ENCODE results near the gene RHOH. TPM values are rescaled to one million over a fixed set of nuclear protein-coding genes. Genes with fewer than 3 reads are reported as not detected.

The RHOH gene
- total and polyA plus RNA-seq, 10 of the 15 experiments (the other 5 are each of a cell fraction or from before 2014, with no cell fraction given): 46.5 to 120 (median 57.9) TPM

DNA sequence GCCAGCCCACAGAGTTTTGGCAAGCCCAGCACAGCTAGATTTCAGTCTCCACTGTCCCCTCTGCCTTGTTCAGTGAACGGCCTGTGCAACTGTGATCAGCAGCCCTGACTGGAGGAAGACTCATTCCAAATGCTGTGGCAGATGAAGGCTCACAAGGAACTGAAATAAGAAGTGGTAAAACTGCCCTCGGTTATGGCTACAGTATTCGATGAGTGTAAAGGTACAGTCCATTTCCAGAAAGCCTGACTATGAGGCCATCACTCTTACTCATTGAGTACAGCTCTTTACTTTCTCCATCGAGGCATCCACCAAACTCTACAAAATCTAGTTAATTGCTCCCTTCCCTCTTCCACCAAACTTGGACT is 69.1 kb downstream of the RHOH start (continued):
- TF ChIP-seq, protein P1, sequence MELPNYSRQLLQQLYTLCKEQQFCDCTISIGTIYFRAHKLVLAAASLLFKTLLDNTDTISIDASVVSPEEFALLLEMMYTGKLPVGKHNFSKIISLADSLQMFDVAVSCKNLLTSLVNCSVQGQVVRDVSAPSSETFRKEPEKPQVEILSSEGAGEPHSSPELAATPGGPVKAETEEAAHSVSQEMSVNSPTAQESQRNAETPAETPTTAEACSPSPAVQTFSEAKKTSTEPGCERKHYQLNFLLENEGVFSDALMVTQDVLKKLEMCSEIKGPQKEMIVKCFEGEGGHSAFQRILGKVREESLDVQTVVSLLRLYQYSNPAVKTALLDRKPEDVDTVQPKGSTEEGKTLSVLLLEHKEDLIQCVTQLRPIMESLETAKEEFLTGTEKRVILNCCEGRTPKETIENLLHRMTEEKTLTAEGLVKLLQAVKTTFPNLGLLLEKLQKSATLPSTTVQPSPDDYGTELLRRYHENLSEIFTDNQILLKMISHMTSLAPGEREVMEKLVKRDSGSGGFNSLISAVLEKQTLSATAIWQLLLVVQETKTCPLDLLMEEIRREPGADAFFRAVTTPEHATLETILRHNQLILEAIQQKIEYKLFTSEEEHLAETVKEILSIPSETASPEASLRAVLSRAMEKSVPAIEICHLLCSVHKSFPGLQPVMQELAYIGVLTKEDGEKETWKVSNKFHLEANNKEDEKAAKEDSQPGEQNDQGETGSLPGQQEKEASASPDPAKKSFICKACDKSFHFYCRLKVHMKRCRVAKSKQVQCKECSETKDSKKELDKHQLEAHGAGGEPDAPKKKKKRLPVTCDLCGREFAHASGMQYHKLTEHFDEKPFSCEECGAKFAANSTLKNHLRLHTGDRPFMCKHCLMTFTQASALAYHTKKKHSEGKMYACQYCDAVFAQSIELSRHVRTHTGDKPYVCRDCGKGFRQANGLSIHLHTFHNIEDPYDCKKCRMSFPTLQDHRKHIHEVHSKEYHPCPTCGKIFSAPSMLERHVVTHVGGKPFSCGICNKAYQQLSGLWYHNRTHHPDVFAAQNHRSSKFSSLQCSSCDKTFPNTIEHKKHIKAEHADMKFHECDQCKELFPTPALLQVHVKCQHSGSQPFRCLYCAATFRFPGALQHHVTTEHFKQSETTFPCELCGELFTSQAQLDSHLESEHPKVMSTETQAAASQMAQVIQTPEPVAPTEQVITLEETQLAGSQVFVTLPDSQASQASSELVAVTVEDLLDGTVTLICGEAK (IDR thresholded peaks at IDR 0.05; ENCODE audit: borderline replicate concordance): no peak
- TF ChIP-seq PML (IDR thresholded peaks at IDR 0.05; ENCODE audit: low read length) (no peak), JUND (IDR thresholded peaks at IDR 0.05; ENCODE audit: low read depth, low read length) (no peak)

DNA sequence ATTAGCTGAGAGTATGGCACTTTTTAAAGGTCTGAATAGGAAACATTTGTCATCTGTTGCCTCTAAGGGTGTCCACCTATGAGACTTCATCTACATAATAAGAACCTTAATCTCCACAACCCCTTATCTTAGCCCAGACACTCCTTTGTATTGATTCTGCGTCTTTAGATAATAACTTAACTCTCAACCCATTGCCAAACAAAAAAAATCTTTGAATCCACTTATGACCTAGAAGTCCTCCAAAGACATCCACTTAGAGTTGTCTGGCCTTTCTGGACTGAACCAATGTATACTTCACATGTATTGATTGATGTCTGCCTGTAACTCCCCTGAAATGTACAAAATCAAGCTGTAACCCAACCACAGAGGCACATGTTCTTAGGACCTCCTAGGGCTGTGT is 72.3 kb downstream of the RHOH start:
- H4K20me1 ChIP-seq (ENCODE audit: control insufficient read depth, insufficient read depth): no peaks in the 10 kb centered on the region
- H3K27me3 ChIP-seq (replicated peaks in 1 of 2; ENCODE audit: control insufficient read depth in 2 of 2, insufficient read depth in 2 of 2, low read length in 1 of 2): no peaks in the 10 kb centered on the region
- BruUV-seq (replicated peaks): no TSS peak
- in situ Hi-C loops (cut with MboI) (no loop called here), intact Hi-C loops (cut with micrococcal nuclease; ENCODE audit: unreplicated experiment) (no loop called here)
- no peak for ATAC-seq
- ChIA-PET CTCF (interaction anchor here (1.3 kb wide), 1 partner anchor 10 kb away, joined by 5 read pairs; no protein-coding TSS in a partner anchor), SMC1A (ENCODE audit: uncharacterized antibody, unreplicated experiment) (no interaction called here), POLR2A (no interaction called here), RAD21 (ENCODE audit: unreplicated experiment) (no interaction called here)
- no peak for DNase-seq (ENCODE audit: low read depth, low spot score)
- WGBS (ENCODE audit: insufficient coverage, insufficient replicate concordance, low lambda C conversion rate, missing lambda C conversion rate): 65% methylated on average over 1 of the region's 1 CpG
- no peak overlapping the region for H3K9ac ChIP-seq (ENCODE audit: control insufficient read depth, insufficient read depth, low read length)
- H3K79me2 ChIP-seq (ENCODE audit: control insufficient read depth, insufficient read depth, low read length): no peaks in the 10 kb centered on the region
- H3K4me3 ChIP-seq: no peak overlapping the region
- no peak overlapping the region for H3K4me2 ChIP-seq (ENCODE audit: control insufficient read depth, insufficient read depth)
- no peak for FAIRE-seq
- H2AFZ ChIP-seq (ENCODE audit: control insufficient read depth, low read depth, low read length): no peak overlapping the region
- H3K9me3 ChIP-seq (replicated peaks; ENCODE audit: control insufficient read depth, insufficient read depth, low read length): no peaks in the 10 kb centered on the region
- H3K4me1 ChIP-seq (ENCODE audit: control insufficient read depth, insufficient read depth, low read length): peaks cover 9% of the 10 kb centered on the region
- no peak overlapping the region for H3K27ac ChIP-seq (ENCODE audit: control insufficient read depth, insufficient read depth)
- no peaks in the 10 kb centered on the region for H3K36me3 ChIP-seq (ENCODE audit: control insufficient read depth in 2 of 2, insufficient read depth in 2 of 2, low read length in 1 of 2)
- TF ChIP-seq ATF7 (IDR thresholded peaks at IDR 0.05; ENCODE audit: low read depth) (no peak), ESRRA (IDR thresholded peaks at IDR 0.05; ENCODE audit: low read length) (no peak), BHLHE40 (IDR thresholded peaks at IDR 0.05; ENCODE audit: borderline replicate concordance in 1 of 2, low read depth in 2 of 2, low read length in 1 of 2) (no peak), SREBF1 (IDR thresholded peaks at IDR 0.05; ENCODE audit: low read length) (no peak), ZBED1 (IDR thresholded peaks at IDR 0.05; ENCODE audit: borderline replicate concordance) (no peak), NRF1 (conservative IDR thresholded peaks at IDR 0.05; ENCODE audit: low read depth, low read length) (no peak), POU2F2 (IDR thresholded peaks at IDR 0.05; ENCODE audit: borderline replicate concordance, low read depth, low read length) (no peak), CEBPB (IDR thresholded peaks at IDR 0.05; ENCODE audit: borderline replicate concordance in 1 of 2, low read depth in 2 of 2, low read length in 2 of 2) (no peak), EZH2 (IDR thresholded peaks at IDR 0.05; ENCODE audit: borderline replicate concordance, control insufficient read depth, low read depth, low read length) (no peak), CBX5 (IDR thresholded peaks at IDR 0.05; ENCODE audit: low read depth) (no peak), POLR2AphosphoS5 (IDR thresholded peaks at IDR 0.05; ENCODE audit: low read length) (no peak)
- TF ChIP-seq, protein P2, sequence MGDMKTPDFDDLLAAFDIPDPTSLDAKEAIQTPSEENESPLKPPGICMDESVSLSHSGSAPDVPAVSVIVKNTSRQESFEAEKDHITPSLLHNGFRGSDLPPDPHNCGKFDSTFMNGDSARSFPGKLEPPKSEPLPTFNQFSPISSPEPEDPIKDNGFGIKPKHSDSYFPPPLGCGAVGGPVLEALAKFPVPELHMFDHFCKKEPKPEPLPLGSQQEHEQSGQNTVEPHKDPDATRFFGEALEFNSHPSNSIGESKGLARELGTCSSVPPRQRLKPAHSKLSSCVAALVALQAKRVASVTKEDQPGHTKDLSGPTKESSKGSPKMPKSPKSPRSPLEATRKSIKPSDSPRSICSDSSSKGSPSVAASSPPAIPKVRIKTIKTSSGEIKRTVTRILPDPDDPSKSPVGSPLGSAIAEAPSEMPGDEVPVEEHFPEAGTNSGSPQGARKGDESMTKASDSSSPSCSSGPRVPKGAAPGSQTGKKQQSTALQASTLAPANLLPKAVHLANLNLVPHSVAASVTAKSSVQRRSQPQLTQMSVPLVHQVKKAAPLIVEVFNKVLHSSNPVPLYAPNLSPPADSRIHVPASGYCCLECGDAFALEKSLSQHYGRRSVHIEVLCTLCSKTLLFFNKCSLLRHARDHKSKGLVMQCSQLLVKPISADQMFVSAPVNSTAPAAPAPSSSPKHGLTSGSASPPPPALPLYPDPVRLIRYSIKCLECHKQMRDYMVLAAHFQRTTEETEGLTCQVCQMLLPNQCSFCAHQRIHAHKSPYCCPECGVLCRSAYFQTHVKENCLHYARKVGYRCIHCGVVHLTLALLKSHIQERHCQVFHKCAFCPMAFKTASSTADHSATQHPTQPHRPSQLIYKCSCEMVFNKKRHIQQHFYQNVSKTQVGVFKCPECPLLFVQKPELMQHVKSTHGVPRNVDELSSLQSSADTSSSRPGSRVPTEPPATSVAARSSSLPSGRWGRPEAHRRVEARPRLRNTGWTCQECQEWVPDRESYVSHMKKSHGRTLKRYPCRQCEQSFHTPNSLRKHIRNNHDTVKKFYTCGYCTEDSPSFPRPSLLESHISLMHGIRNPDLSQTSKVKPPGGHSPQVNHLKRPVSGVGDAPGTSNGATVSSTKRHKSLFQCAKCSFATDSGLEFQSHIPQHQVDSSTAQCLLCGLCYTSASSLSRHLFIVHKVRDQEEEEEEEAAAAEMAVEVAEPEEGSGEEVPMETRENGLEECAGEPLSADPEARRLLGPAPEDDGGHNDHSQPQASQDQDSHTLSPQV (IDR thresholded peaks at IDR 0.05): no peak

Measured in GM12878 (cell line).